Peyer's patch (tissue), 4 donors: ENCODE results near the gene EIF1AX.

Experiments
- POLR2A ChIP-seq, 2 donors: fragments of 450-650 bp; IDR thresholded peaks; one replicate each; pipeline ENCODE4 v1.5.1; 2017; ENCODE audit warnings: antibody characterized with exemption in 2 of 2, mild to moderate bottlenecking in 2 of 2, moderate library complexity in 2 of 2
- TF ChIP-seq, protein P1 (sequence below), 6 experiments: fragments of 450-650 bp in 4 of 6; fragments of 200-600 bp in 2 of 6; sonication (generic) in 1 of 6; IDR thresholded peaks; one replicate each; pipeline ENCODE4 v1.5.1; 2017 to 2019; ENCODE audit warnings: antibody characterized with exemption in 6 of 6, mild to moderate bottlenecking in 3 of 6, moderate library complexity in 1 of 6

DNA sequence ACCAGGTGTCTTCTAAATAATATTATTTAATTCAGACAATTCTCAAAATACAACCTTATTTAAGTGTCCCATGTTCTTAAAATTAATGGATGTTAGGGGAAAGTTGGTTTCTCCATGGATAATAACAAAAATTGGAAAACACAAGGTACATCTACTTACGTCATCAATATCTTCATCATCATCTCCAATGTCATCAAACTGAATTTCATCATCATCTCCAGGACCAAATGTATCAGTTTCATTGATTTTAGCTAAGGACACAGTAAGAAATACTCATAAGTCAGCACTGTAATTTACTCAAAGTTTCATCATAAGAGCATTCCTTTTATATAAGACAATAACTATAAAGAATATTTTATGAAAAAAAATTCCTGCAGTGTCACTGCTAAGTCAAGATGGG lies 11.3 kb downstream of the EIF1AX start:
- TF ChIP-seq POLR2A (IDR thresholded peaks at IDR 0.05), result no peak
- TF ChIP-seq, protein P1, sequence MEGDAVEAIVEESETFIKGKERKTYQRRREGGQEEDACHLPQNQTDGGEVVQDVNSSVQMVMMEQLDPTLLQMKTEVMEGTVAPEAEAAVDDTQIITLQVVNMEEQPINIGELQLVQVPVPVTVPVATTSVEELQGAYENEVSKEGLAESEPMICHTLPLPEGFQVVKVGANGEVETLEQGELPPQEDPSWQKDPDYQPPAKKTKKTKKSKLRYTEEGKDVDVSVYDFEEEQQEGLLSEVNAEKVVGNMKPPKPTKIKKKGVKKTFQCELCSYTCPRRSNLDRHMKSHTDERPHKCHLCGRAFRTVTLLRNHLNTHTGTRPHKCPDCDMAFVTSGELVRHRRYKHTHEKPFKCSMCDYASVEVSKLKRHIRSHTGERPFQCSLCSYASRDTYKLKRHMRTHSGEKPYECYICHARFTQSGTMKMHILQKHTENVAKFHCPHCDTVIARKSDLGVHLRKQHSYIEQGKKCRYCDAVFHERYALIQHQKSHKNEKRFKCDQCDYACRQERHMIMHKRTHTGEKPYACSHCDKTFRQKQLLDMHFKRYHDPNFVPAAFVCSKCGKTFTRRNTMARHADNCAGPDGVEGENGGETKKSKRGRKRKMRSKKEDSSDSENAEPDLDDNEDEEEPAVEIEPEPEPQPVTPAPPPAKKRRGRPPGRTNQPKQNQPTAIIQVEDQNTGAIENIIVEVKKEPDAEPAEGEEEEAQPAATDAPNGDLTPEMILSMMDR (IDR thresholded peaks at IDR 0.05), result no peak
